Stomach (tissue), 9 donors: Measurements from ENCODE around the gene CDCA3. TPM values are rescaled to one million over a fixed set of nuclear protein-coding genes. Genes with fewer than 3 reads are reported as not detected.

Source experiments
- DNase-seq, 2 donors: peaks; one replicate each; pipeline versions ENCODE4 v3.0.0 to v3.0.0-alpha.2; 2013 to 2019
- H3K27ac ChIP-seq, 5 donors: fragments of 200-600 bp in 4 of 5; sonication (generic) in 4 of 5; one replicate each; pipeline ENCODE4 v1.5.1; 2013 to 2019; ENCODE audit warnings: mild to moderate bottlenecking in 1 of 5, moderate library complexity in 1 of 5
- H3K27me3 ChIP-seq, 3 donors: fragments of 200-600 bp; sonication (generic); one replicate each; pipeline ENCODE4 v1.5.1; 2017 to 2019; ENCODE audit warnings: mixed run types in 1 of 3
- H3K36me3 ChIP-seq, 4 donors: fragments of 200-600 bp; sonication (generic); 1 replicate in 3 of 4; 2 replicates in 1 of 4; pipeline ENCODE4 v1.5.1; 2016 to 2019
- H3K4me1 ChIP-seq, 4 donors: fragments of 200-600 bp; sonication (generic); one replicate each; pipeline ENCODE4 v1.5.1; 2016 to 2019
- H3K4me3 ChIP-seq, 4 donors: fragments of 200-600 bp; sonication (generic) in 3 of 4; one replicate each; pipeline ENCODE4 v1.5.1; 2016 to 2019; ENCODE audit warnings: mild to moderate bottlenecking in 1 of 4
- H3K9me3 ChIP-seq, 4 donors: fragments of 200-600 bp; sonication (generic); one replicate each; pipeline ENCODE4 v1.5.1; 2016 to 2019
- EP300 ChIP-seq: sonication (generic); formaldehyde crosslinking; IDR thresholded peaks from one replicate; pipeline ENCODE4 v1.6.1; 2017; ENCODE audit warnings: antibody characterized with exemption
- POLR2A ChIP-seq, 4 donors: fragments of 450-650 bp; IDR thresholded peaks; one replicate each; pipeline ENCODE4 v1.6.1; 2016; ENCODE audit warnings: antibody characterized with exemption in 4 of 4, control low read depth in 2 of 4, mild to moderate bottlenecking in 1 of 4, moderate library complexity in 1 of 4
- POLR2AphosphoS5 ChIP-seq, 3 donors: sonication (generic); formaldehyde crosslinking; IDR thresholded peaks; one replicate each; pipeline ENCODE4 v1.6.1; 2016; ENCODE audit warnings: antibody characterized with exemption in 3 of 3
- WGBS, 5 donors: extraction: QIAGEN DNeasy Blood & Tissue Kit in 3 of 5; methylation state at CpG; one replicate each; pipeline versions ENCODE4 v1.1.5 to v1.1.7; 2013 to 2018; 5-methylcytosine and 5-hydroxymethylcytosine counted together
- intact Hi-C: fragments of 100-400 bp; cut with DNase I; formaldehyde crosslinking; loops from one replicate; pipeline ENCODE4 v1.15.1; 2023; ENCODE audit warnings: low total_unique reads
- polyA plus RNA-seq, 3 donors: library from polyadenylated mRNA; stranded (reverse); fragments of 200-250 nt; gene quantifications; one replicate each; pipeline ENCODE4 v1.2.3, GENCODE V29; 2013
- total RNA-seq, 5 donors: library from RNA; depleted of rRNA; stranded (reverse); fragments of >200 nt; gene quantifications; one replicate each; pipeline versions ENCODE4 v1.1.0 to v1.2.3, GENCODE V29; 2014 to 2016
- TF ChIP-seq, protein P1 (sequence below), 7 experiments: fragments of 450-650 bp in 4 of 7; fragments of 200-600 bp in 3 of 7; sonication (generic) in 3 of 7; IDR thresholded peaks; one replicate each; pipeline ENCODE4 v1.5.1; 2016 to 2019; ENCODE audit warnings: antibody characterized with exemption in 7 of 7, control low read depth in 2 of 7, mild to moderate bottlenecking in 1 of 7
- donor health status: healthy with polysubstance abuse.
- donor health status: Bipolar disorder and iron deficiency.
- donor health status: healthy.

CDCA3 gene
- total and polyA plus RNA-seq, 8 donors: 2.1 to 56.0 (median 11.0) TPM

DNA sequence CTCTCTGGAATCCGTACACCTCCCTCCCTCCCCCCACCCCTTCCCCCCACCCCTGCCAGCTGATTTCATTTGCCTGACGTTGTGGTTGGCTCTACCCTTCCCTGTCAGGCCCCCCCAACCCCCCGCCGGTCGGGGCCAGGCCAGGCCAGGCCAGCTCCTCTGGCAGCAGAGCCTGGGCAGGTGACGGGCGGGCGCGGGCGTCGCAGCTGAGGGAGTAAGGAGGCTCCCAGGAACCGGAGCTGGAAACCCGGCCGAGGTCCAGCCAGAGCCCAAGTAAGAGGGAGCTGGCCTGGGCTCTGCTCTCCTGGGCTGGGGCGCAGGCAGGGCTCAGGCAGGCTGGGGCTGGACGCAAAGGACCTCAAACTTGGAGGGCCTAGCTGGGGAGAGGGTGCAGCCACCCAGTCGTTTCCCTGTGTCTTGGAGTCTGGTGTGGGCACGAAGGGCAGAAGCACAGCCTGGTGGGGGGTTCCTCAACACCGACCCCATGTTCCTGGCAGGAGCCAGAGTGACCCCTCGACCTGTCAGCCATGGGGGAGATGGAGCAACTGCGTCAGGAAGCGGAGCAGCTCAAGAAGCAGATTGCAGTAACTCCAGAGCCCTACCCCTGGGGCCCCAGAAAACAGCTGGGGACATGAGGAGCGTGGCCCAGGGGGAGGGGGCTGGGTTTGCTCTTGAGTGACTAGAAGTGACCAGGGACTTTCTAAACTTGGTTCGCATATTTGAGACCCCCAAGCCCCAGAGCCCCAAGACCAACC is 10.1 kb downstream of the CDCA3 start, which contains the start of gene GNB3:
Gene GNB3, plus strand, starts transcription at position 165 of the 755 bp plus-strand sequence. Its CDS starts 363 bp downstream, at position 528.
- Histone ChIP-seq H3K9me3 (no peaks in the 10 kb centered on the region), H3K4me1 (peaks cover 0 to 21% (median 4%) of the 10 kb centered on the region in 4 donors), H3K27me3 (no peaks in the 10 kb centered on the region), H3K4me3 (no peak within 1 kb of the TSS), H3K27ac (peak within 1 kb of the TSS in 1 of 5 donors; percentile 14), H3K36me3 (peaks cover 0 to 68% (median 57%) of the 10 kb centered on the region in 4 donors)
- TF ChIP-seq POLR2AphosphoS5 (IDR thresholded peaks at IDR 0.05) (no peak), POLR2A (IDR thresholded peaks at IDR 0.05) (no peak), EP300 (no peak)
- TF ChIP-seq, protein P1, sequence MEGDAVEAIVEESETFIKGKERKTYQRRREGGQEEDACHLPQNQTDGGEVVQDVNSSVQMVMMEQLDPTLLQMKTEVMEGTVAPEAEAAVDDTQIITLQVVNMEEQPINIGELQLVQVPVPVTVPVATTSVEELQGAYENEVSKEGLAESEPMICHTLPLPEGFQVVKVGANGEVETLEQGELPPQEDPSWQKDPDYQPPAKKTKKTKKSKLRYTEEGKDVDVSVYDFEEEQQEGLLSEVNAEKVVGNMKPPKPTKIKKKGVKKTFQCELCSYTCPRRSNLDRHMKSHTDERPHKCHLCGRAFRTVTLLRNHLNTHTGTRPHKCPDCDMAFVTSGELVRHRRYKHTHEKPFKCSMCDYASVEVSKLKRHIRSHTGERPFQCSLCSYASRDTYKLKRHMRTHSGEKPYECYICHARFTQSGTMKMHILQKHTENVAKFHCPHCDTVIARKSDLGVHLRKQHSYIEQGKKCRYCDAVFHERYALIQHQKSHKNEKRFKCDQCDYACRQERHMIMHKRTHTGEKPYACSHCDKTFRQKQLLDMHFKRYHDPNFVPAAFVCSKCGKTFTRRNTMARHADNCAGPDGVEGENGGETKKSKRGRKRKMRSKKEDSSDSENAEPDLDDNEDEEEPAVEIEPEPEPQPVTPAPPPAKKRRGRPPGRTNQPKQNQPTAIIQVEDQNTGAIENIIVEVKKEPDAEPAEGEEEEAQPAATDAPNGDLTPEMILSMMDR (IDR thresholded peaks at IDR 0.05): no peak
- intact Hi-C loops: no loop called here
- 45 to 64% (median 56%) methylated on average over 10 to 24 of the region's 24 CpGs for WGBS, 5 donors
- DNase-seq: no peak

DNA sequence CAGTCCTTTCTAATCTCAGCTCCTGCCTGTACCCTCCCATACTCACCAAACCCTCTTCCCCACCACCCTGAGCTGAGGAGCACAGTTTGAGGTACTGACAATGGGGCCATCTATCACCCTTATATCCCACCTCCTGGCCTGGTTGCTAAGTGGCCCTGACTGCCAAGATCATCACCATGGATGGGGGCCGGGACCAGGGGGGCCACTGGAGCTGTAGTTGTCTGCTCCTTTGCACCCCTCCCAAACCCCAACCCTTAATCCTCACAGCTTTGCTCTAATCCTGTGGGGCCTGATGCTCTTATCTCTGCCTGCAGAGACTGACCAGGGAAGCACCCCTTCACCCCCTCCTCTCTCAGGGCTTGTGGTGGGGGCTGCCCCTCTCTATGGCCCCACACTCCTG is 10.8 kb downstream of the CDCA3 start:
- Histone ChIP-seq H3K27ac (peak overlapping the region in 1 of 5 donors; percentile 14), H3K27me3 (no peaks in the 10 kb centered on the region), H3K4me1 (peaks cover 0 to 21% (median 5%) of the 10 kb centered on the region in 4 donors), H3K4me3 (no peak overlapping the region), H3K36me3 (peaks cover 0 to 62% (median 51%) of the 10 kb centered on the region in 4 donors), H3K9me3 (no peaks in the 10 kb centered on the region)
- 50 to 68% (median 53%) methylated on average over 1 of the region's 1 CpG for WGBS, 5 donors
- no peak for TF ChIP-seq EP300
- no peak for TF ChIP-seq POLR2AphosphoS5 (IDR thresholded peaks at IDR 0.05)
- no peak for TF ChIP-seq POLR2A (IDR thresholded peaks at IDR 0.05)
- TF ChIP-seq, protein P1 (IDR thresholded peaks at IDR 0.05): no peak
- no peak for DNase-seq
- intact Hi-C loops: no loop called here

DNA sequence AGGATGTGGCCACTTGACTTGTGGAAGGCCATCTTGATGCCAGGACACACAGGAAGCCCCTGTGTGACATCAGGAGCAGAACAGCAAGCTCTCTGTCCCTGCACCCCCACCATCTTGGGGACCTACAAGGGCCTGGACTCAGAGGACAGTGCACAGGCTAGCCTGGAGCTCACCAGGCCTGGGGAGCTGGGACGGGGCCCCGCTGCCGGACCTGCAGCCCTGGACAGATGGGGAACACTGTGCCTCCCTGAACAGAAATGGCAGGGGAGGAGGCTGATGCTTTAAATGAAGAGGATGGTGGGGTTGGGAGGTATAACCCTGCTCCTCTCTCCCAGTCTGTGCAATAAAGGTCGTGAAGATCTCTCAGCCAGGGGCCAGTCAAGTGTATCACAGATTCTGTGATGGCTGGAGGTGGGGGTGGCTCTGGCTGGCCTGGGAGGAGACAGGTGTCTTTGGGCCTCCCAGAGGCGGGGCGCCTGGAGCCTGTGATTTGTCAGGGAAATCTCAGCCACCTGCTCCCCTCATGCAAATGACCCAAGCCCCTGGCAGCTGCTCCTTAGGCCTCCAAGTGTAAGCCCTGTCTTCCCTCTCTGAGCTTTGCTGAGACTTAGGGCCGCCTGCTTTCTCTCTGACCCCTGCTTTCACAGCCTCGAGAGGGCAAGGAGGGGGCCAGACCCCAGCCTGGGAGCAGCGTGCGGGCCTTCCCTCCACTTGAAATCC is 11.4 kb downstream of the CDCA3 start:
- H3K36me3 ChIP-seq: peaks cover 0 to 60% (median 47%) of the 10 kb centered on the region in 4 donors
- peak; percentile 44 to 53 for DNase-seq
- WGBS, 5 donors: 77 to 82% (median 79%) methylated on average over 8 to 10 of the region's 10 CpGs
- H3K4me3 ChIP-seq: no peak overlapping the region
- intact Hi-C loops: no loop called here
- H3K4me1 ChIP-seq: peaks cover 0 to 21% (median 5%) of the 10 kb centered on the region in 4 donors
- TF ChIP-seq POLR2AphosphoS5 (IDR thresholded peaks at IDR 0.05) (no peak), POLR2A (IDR thresholded peaks at IDR 0.05) (no peak), EP300 (no peak)
- TF ChIP-seq, protein P1 (IDR thresholded peaks at IDR 0.05): no peak
- no peaks in the 10 kb centered on the region for H3K9me3 ChIP-seq
- no peak overlapping the region for H3K27ac ChIP-seq
- no peaks in the 10 kb centered on the region for H3K27me3 ChIP-seq

DNA sequence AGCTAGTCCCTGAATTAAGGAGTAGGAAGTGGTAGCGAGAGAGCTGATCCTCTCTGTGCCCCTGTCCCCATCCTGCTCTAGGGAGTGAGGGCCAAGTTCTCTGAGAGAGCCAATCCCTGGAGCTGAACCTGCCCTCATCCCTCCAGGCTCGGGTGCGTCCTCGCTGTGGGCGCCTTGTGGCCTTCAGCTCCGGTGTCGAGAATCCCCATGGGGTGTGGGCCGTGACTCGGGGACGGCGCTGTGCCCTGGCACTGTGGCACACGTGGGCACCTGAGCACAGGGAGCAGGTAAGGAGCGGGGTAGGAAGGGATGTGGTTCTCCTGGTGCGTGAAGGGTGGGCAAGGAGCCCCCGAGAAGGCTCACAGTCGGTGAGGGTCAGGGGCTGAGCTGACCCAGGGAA is 12.2 kb downstream of the CDCA3 start:
- intact Hi-C loops: no loop called here
- WGBS, 5 donors: 88 to 94% (median 91%) methylated on average over 7 to 16 of the region's 16 CpGs
- H3K9me3 ChIP-seq: no peaks in the 10 kb centered on the region
- peaks cover 0 to 21% (median 5%) of the 10 kb centered on the region in 4 donors for H3K4me1 ChIP-seq
- TF ChIP-seq POLR2AphosphoS5 (IDR thresholded peaks at IDR 0.05): no peak
- TF ChIP-seq, protein P1 (IDR thresholded peaks at IDR 0.05): no peak
- no peak for TF ChIP-seq EP300
- TF ChIP-seq POLR2A (IDR thresholded peaks at IDR 0.05): no peak
- no peak overlapping the region for H3K4me3 ChIP-seq
- no peak overlapping the region for H3K27ac ChIP-seq
- DNase-seq: no peak
- no peaks in the 10 kb centered on the region for H3K27me3 ChIP-seq
- H3K36me3 ChIP-seq: peaks cover 0 to 60% (median 49%) of the 10 kb centered on the region in 4 donors
